Measurements from ENCODE around the gene NMS. TPM values are rescaled to one million over a fixed set of nuclear protein-coding genes. Genes with fewer than 3 reads are reported as not detected.
"Not testable (repeated sequence)": the region's sequence is repeated elsewhere in the genome, so short reads cannot be mapped to it uniquely, and the experiment has no call there.

The NMS gene
- total and polyA plus RNA-seq, 4 experiments from 2014 or later: not detected

GRCh38 chr2:100453853-100454252 lies 16.4 kb upstream of the NMS start:
- Mint-ChIP-seq H3K4me3 (no peak overlapping the region), H3K27ac (no peak overlapping the region), H3K9me3 (peaks cover 0 to 30% (median 16%) of the 10 kb centered on the region in 8 donors), H3K27me3 (peaks cover 4 to 8% of the 10 kb centered on the region in 2 donors), H3K4me1 (no peaks in the 10 kb centered on the region), H3K36me3 (peaks cover 0 to 3% of the 10 kb centered on the region in 2 donors)
- intact Hi-C loops (cut with micrococcal nuclease): no loop called here
- ChIA-PET CTCF (ENCODE audit: partially characterized antibody) (no interaction called here), POLR2A (ENCODE audit: partially characterized antibody) (no interaction called here)
- Histone ChIP-seq H3K27ac (ENCODE audit: low read depth, low read length) (no peak overlapping the region), H3K4me3 (ENCODE audit: low read length in 2 of 2) (no peak overlapping the region), H3K36me3 (ENCODE audit: insufficient read depth, low read length) (no peaks in the 10 kb centered on the region), H3K4me1 (ENCODE audit: insufficient read depth, low read length) (no peaks in the 10 kb centered on the region), H3K27me3 (ENCODE audit: insufficient read depth, low read length) (peaks cover 6% of the 10 kb centered on the region), H3K9me3 (ENCODE audit: control insufficient read depth in 1 of 2, low read length in 2 of 2) (peaks cover 0 to under 1% of the 10 kb centered on the region in 2 donors)
- DNase-seq: no peak

DNA sequence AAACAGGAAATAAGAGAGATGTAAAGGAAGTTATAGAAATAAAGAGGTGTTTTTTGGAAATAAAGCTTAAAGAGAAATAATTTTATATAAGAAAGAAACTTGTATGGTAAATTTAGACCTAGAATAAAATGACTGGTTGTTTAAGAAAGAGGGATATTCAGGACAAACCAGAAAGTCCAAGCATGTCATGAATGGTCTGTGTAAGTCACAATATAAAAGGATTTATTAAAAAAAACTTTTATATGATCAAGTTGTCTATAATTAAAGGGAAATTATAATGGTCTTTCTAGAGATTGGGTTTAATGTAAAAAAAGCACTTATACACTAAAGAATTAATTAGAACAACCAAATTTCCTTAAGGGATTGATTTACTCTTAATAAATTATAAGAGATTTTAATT lies 13.9 kb upstream of the NMS start:
- H3K4me3 ChIP-seq (ENCODE audit: low read length in 2 of 2); intact Hi-C loops (cut with micrococcal nuclease); POLR2A ChIA-PET (ENCODE audit: partially characterized antibody); H3K4me1 ChIP-seq (ENCODE audit: insufficient read depth, low read length); DNase-seq; H3K27ac Mint-ChIP-seq; H3K4me1 Mint-ChIP-seq; H3K9me3 ChIP-seq (ENCODE audit: control insufficient read depth in 1 of 2, low read length in 2 of 2); H3K36me3 Mint-ChIP-seq; H3K4me3 Mint-ChIP-seq; H3K27me3 ChIP-seq (ENCODE audit: insufficient read depth, low read length); CTCF ChIA-PET (ENCODE audit: partially characterized antibody); H3K36me3 ChIP-seq (ENCODE audit: insufficient read depth, low read length); H3K27ac ChIP-seq (ENCODE audit: low read depth, low read length): not testable (repeated sequence)
- Mint-ChIP-seq H3K9me3 (peaks cover 0 to 46% (median 28%) of the 10 kb centered on the region in 8 donors), H3K27me3 (peaks cover 12 to 14% of the 10 kb centered on the region in 2 donors)

- H3K36me3 Mint-ChIP-seq: peaks cover 0 to 3% of the 10 kb centered on the region in 2 donors
- Histone ChIP-seq H3K9me3 (ENCODE audit: control insufficient read depth in 1 of 2, low read length in 2 of 2) (peaks cover 0 to 3% of the 10 kb centered on the region in 2 donors), H3K4me1 (ENCODE audit: insufficient read depth, low read length) (no peaks in the 10 kb centered on the region), H3K27me3 (ENCODE audit: insufficient read depth, low read length) (no peaks in the 10 kb centered on the region), H3K4me3 (ENCODE audit: low read length in 2 of 2) (no peak overlapping the region), H3K27ac (ENCODE audit: low read depth, low read length) (no peak overlapping the region), H3K36me3 (ENCODE audit: insufficient read depth, low read length) (no peaks in the 10 kb centered on the region)
- no peak for DNase-seq
- no peak overlapping the region for H3K4me3 Mint-ChIP-seq
- ChIA-PET CTCF (ENCODE audit: partially characterized antibody) (no interaction called here), POLR2A (ENCODE audit: partially characterized antibody) (no interaction called here)
- intact Hi-C loops (cut with micrococcal nuclease): no loop called here
- peaks cover 10 to 13% of the 10 kb centered on the region in 2 donors for H3K27me3 Mint-ChIP-seq
- H3K9me3 Mint-ChIP-seq: peaks cover 0 to 41% (median 25%) of the 10 kb centered on the region in 8 donors
- H3K27ac Mint-ChIP-seq: no peak overlapping the region
- no peaks in the 10 kb centered on the region for H3K4me1 Mint-ChIP-seq
These were observed 9.3 kb upstream of the NMS start for GRCh38 chr2:100460904-100461530.

DNA sequence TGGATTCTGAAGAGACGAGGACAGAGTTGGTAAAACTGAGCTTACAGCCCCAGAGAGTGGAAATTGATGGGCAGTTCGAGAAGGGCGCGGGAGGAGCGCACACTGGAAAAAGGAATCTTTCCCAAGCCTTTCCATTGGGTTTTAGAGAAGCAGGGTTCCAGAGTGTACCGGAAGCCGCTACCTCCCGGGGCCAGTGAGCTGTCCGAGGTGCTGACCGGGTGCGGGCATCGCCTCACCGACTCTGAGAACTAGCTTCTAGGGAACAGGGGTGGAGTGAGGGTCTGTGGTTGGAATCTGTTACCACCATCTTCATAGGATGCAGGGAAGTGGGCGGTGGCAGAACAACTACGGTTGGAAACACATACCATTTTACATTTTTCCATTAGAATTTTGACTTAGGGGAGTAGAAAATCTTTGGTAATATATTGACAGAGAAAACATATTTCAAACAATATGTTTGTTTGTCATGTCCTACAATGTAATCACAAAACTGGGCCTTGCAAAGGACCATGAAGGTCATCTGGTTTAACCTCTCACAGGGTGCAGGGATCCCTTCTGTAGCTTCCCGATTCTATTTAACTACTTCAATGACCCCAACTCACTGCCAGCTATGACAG lies 724 bp downstream of the NMS start:
- H3K36me3 Mint-ChIP-seq: no peaks in the 10 kb centered on the region
- H3K27ac Mint-ChIP-seq: no peak overlapping the region
- Histone ChIP-seq H3K27me3 (ENCODE audit: insufficient read depth, low read length) (no peaks in the 10 kb centered on the region), H3K9me3 (ENCODE audit: control insufficient read depth in 1 of 2, low read length in 2 of 2) (no peaks in the 10 kb centered on the region), H3K4me1 (ENCODE audit: insufficient read depth, low read length) (no peaks in the 10 kb centered on the region), H3K27ac (ENCODE audit: low read depth, low read length) (no peak overlapping the region), H3K4me3 (ENCODE audit: low read length in 2 of 2) (no peak overlapping the region), H3K36me3 (ENCODE audit: insufficient read depth, low read length) (no peaks in the 10 kb centered on the region)
- DNase-seq: no peak
- H3K4me1 Mint-ChIP-seq: no peaks in the 10 kb centered on the region
- CTCF ChIA-PET (ENCODE audit: partially characterized antibody): no interaction called here
- intact Hi-C loops (cut with micrococcal nuclease): no loop called here
- H3K4me3 Mint-ChIP-seq: no peak overlapping the region
- POLR2A ChIA-PET (ENCODE audit: partially characterized antibody): no interaction called here
- H3K27me3 Mint-ChIP-seq: peaks cover 27 to 34% of the 10 kb centered on the region in 2 donors
- H3K9me3 Mint-ChIP-seq: peaks cover 0 to 3% (median 0%) of the 10 kb centered on the region in 8 donors

DNA sequence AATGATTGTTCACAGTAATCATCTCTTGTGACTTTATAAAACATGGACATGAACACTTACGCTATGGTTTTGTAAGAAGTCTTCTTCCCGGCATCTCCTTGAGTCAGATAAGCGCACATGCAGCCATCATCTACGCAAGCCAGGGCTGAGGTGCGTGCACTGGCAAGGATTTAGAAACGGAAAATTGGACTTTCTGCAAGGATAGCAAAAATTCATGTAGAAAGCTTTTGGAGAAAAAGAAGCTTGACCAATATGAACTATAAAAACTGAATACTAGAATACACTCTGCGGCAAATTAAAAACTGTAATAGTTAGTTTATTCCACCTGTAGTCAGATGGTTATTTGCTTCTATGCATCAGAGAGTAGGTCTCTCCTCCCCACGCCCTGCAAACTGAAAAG lies 6.3 kb downstream of the NMS start:
- no peaks in the 10 kb centered on the region for H3K36me3 ChIP-seq (ENCODE audit: insufficient read depth, low read length)
- no peaks in the 10 kb centered on the region for H3K27me3 ChIP-seq (ENCODE audit: insufficient read depth, low read length)
- H3K4me3 Mint-ChIP-seq: no peak overlapping the region
- no peak overlapping the region for H3K27ac ChIP-seq (ENCODE audit: low read depth, low read length)
- intact Hi-C loops (cut with micrococcal nuclease): no loop called here
- no peak for DNase-seq
- ChIA-PET CTCF (ENCODE audit: partially characterized antibody) (interaction anchor here (0.6 kb wide), 1 partner anchor 1359 kb away, joined by 3 read pairs; no protein-coding TSS in a partner anchor), POLR2A (ENCODE audit: partially characterized antibody) (no interaction called here)
- no peaks in the 10 kb centered on the region for H3K9me3 ChIP-seq (ENCODE audit: control insufficient read depth in 1 of 2, low read length in 2 of 2)
- peaks cover 15 to 16% of the 10 kb centered on the region in 2 donors for H3K27me3 Mint-ChIP-seq
- no peaks in the 10 kb centered on the region for H3K9me3 Mint-ChIP-seq
- H3K36me3 Mint-ChIP-seq: no peaks in the 10 kb centered on the region
- H3K4me1 ChIP-seq (ENCODE audit: insufficient read depth, low read length): no peaks in the 10 kb centered on the region
- no peak overlapping the region for H3K4me3 ChIP-seq (ENCODE audit: low read length in 2 of 2)
- no peak overlapping the region for H3K27ac Mint-ChIP-seq
- H3K4me1 Mint-ChIP-seq: no peaks in the 10 kb centered on the region

DNA sequence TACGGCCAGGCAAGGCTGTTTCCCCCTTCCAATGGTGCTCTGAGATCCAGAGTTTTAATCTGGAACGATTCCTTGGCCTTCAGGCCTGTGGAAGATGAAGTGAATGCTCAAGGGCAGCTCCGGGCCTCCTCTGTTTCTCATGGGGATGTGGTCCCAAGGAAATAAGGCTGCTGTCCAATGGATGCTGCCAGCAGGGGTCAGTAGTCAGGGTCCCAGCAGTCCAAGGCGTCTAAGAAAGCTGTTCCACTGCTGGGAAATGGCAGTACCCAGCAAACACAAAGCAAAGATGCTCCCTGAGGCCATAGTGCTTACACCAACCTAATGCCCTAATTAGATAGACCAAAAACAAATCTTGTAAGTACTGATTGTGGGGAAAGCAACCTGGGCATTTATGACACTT lies 12.5 kb downstream of the NMS start:
- H3K36me3 ChIP-seq (ENCODE audit: insufficient read depth, low read length): no peaks in the 10 kb centered on the region
- no peak overlapping the region for H3K27ac ChIP-seq (ENCODE audit: low read depth, low read length)
- Mint-ChIP-seq H3K36me3 (no peaks in the 10 kb centered on the region), H3K4me3 (no peak overlapping the region), H3K27ac (no peak overlapping the region), H3K27me3 (peaks cover 2 to 7% of the 10 kb centered on the region in 2 donors), H3K9me3 (peaks cover 0 to 3% (median 0%) of the 10 kb centered on the region in 8 donors), H3K4me1 (no peaks in the 10 kb centered on the region)
- H3K27me3 ChIP-seq (ENCODE audit: insufficient read depth, low read length): no peaks in the 10 kb centered on the region
- ChIA-PET POLR2A (ENCODE audit: partially characterized antibody) (no interaction called here), CTCF (ENCODE audit: partially characterized antibody) (no interaction called here)
- DNase-seq: no peak
- H3K9me3 ChIP-seq (ENCODE audit: control insufficient read depth in 1 of 2, low read length in 2 of 2): no peaks in the 10 kb centered on the region
- H3K4me1 ChIP-seq (ENCODE audit: insufficient read depth, low read length): no peaks in the 10 kb centered on the region
- H3K4me3 ChIP-seq (ENCODE audit: low read length in 2 of 2): no peak overlapping the region
- intact Hi-C loops (cut with micrococcal nuclease): no loop called here

DNA sequence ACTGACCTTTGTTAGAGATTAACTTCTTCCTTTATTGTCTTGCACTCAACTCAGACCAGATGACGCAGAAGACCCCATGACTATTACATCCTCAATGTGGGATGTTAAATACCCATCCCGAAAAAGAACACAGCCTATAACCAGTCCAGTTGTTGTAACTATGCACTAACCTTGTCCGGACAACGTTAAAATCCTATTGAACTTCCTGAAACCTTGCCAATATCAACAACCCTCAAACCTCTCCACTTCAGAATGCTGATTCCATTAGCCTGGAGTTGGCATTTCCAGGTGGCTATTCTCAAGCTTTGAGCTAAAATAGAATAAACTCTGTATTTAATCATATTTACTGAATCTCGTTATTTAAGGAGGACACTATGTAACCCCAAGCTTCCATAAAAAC lies 13.6 kb downstream of the NMS start:
- intact Hi-C loops (cut with micrococcal nuclease): no loop called here
- peaks cover 2 to 7% of the 10 kb centered on the region in 2 donors for H3K27me3 Mint-ChIP-seq
- no peaks in the 10 kb centered on the region for H3K27me3 ChIP-seq (ENCODE audit: insufficient read depth, low read length)
- H3K36me3 Mint-ChIP-seq: no peaks in the 10 kb centered on the region
- no peak overlapping the region for H3K27ac Mint-ChIP-seq
- H3K4me3 ChIP-seq (ENCODE audit: low read length in 2 of 2): no peak overlapping the region
- no peak for DNase-seq
- no peaks in the 10 kb centered on the region for H3K4me1 ChIP-seq (ENCODE audit: insufficient read depth, low read length)
- peaks cover 0 to 3% (median 0%) of the 10 kb centered on the region in 8 donors for H3K9me3 Mint-ChIP-seq
- no peaks in the 10 kb centered on the region for H3K36me3 ChIP-seq (ENCODE audit: insufficient read depth, low read length)
- no peak overlapping the region for H3K4me3 Mint-ChIP-seq
- no peak overlapping the region for H3K27ac ChIP-seq (ENCODE audit: low read depth, low read length)
- ChIA-PET POLR2A (ENCODE audit: partially characterized antibody) (no interaction called here), CTCF (ENCODE audit: partially characterized antibody) (no interaction called here)
- H3K4me1 Mint-ChIP-seq: no peaks in the 10 kb centered on the region
- no peaks in the 10 kb centered on the region for H3K9me3 ChIP-seq (ENCODE audit: control insufficient read depth in 1 of 2, low read length in 2 of 2)
